Body of pancreas (tissue), 4 donors: ENCODE data around the gene TMEM178B.

Experiments
- CTCF ChIP-seq, 7 experiments: fragments of 450-650 bp in 4 of 7; fragments of 200-600 bp in 3 of 7; sonication (generic) in 3 of 7; IDR thresholded peaks; one replicate each; pipeline ENCODE4 v1.5.1; 2016 to 2019; ENCODE audit warnings: antibody characterized with exemption in 7 of 7
- POLR2A ChIP-seq, 3 donors: fragments of 450-650 bp; IDR thresholded peaks; one replicate each; pipeline ENCODE4 v1.6.1; 2016; ENCODE audit warnings: antibody characterized with exemption in 3 of 3, mild to moderate bottlenecking in 2 of 3

GRCh38 chr7:141167381-141167964 is 93.6 kb downstream of the TMEM178B start:
- TF ChIP-seq CTCF (IDR thresholded peaks at IDR 0.05) (no peak), POLR2A (IDR thresholded peaks at IDR 0.05) (no peak)
